Heart right ventricle (tissue), 16 donors: ENCODE data around the gene BTBD9. TPM values are rescaled to one million over a fixed set of nuclear protein-coding genes. Genes with fewer than 3 reads are reported as not detected.

Source experiments
- ATAC-seq, 8 donors: fragments of 200-7000 bp; cut with Tn5 transposase; one replicate each; pipeline ENCODE4 v1.9.1; 2020; ENCODE audit warnings: mild to moderate bottlenecking in 8 of 8, moderate library complexity in 8 of 8, moderate number of reproducible peaks in 1 of 8
- DNase-seq, 2 donors: peaks; one replicate each; pipeline ENCODE4 v3.0.0-alpha.2; 2020
- H3K27ac ChIP-seq, 10 donors: fragments of 200-600 bp; sonication (generic) in 2 of 10; one replicate each; pipeline versions ENCODE4 v1.5.0 to v1.8.0; 2020 to 2022; ENCODE audit warnings: mild to moderate bottlenecking in 3 of 10
- H3K27me3 ChIP-seq, 7 donors: fragments of 200-600 bp; one replicate each; pipeline ENCODE4 v1.8.0; 2021 to 2022; ENCODE audit warnings: mild to moderate bottlenecking in 2 of 7
- H3K36me3 ChIP-seq, 9 donors: fragments of 200-600 bp; sonication (generic) in 1 of 9; one replicate each; pipeline versions ENCODE4 v1.5.0 to v1.8.0; 2020 to 2022; ENCODE audit warnings: mild to moderate bottlenecking in 2 of 9
- H3K4me1 ChIP-seq, 9 donors: fragments of 200-600 bp; sonication (generic) in 1 of 9; one replicate each; pipeline versions ENCODE4 v1.5.0 to v1.8.0; 2020 to 2022; ENCODE audit warnings: mild to moderate bottlenecking in 4 of 9
- H3K4me3 ChIP-seq, 10 donors: fragments of 200-600 bp; sonication (generic) in 2 of 10; one replicate each; pipeline versions ENCODE4 v1.5.0 to v1.8.0; 2020 to 2022; ENCODE audit warnings: mild to moderate bottlenecking in 7 of 10, moderate library complexity in 2 of 10
- H3K9me3 ChIP-seq, 11 donors: fragments of 200-600 bp in 10 of 11; sonication (generic) in 2 of 11; one replicate each; pipeline versions ENCODE4 v1.5.0 to v1.8.0; 2013 to 2022; ENCODE audit warnings: mild to moderate bottlenecking in 2 of 11, control low read depth in 1 of 11, moderate library complexity in 1 of 11
- WGBS, 2 donors: extraction: QIAGEN DNeasy Blood & Tissue Kit; methylation state at CpG; one replicate each; pipeline ENCODE4 v1.1.7; 2013; ENCODE audit warnings: inconsistent platforms in 1 of 2; 5-methylcytosine and 5-hydroxymethylcytosine counted together
- intact Hi-C, 10 donors: fragments of 100-400 bp; cut with DNase I; formaldehyde crosslinking; loops; one replicate each; pipeline versions ENCODE4 v1.11.1 to v1.14.2; 2022
- polyA plus RNA-seq, 2 donors: library from polyadenylated mRNA; stranded (reverse); fragments of 200-250 nt; gene quantifications; one replicate each; pipeline ENCODE4 v1.2.3, GENCODE V29; 2013
- total RNA-seq, 10 donors: library from RNA; stranded (reverse); fragmentation: NEBNext Ultra II Directional in 3 of 10; extraction: Animal tissue kit (Norgen Biotek cat#: 25700) in 3 of 10; gene quantifications; one replicate each; pipeline versions ENCODE4 v1.2.1 to v1.2.4, GENCODE V29; 2021 to 2023
- TF ChIP-seq, protein P1 (sequence below), 9 donors: fragments of 200-600 bp; sonication (generic) in 2 of 9; IDR thresholded peaks; one replicate each; pipeline versions ENCODE4 v1.5.0 to v1.8.0; 2021 to 2022; ENCODE audit warnings: antibody characterized with exemption in 9 of 9, mild to moderate bottlenecking in 5 of 9, moderate library complexity in 1 of 9
- donor health status: Arrhythmogenic right ventricular cardiomyopathy.
- donor health status: ischemic (EF 13 %, LVEDD 7.1; RV severe dilation, severe dysfunction).
- donor health status: healthy with polysubstance abuse.
- donor health status: DM: no; HTN: yes; CAD: no.
- donor health status: DM: no; HTN: no; CAD: no.
- donor health status: ischemic (EF 25% LVEDD 6.9; RV normal size, moderate dysfunction).
- donor health status: ischemic (EF 25% LVEDD 5.7; RV mildly dilated, moderate dysfunction).
- donor health status: healthy.
- donor health status: DM: yes; HTN: yes; CAD: no.
- donor health status: Ischemic cardiomyopathy.
- donor health status: ischemic (EF 35%, LVEDD 5.7; RV mildly dilated, moderate dysfunction).
- donor health status: nonischemic (EF 11% LVEDD 7.7; RV severe dilation, severe dysfunction).
- donor health status: DM: yes; HTN: yes; CAD: no.
- donor health status: PGD.
- donor health status: ischemic (EF 29% LVEDD 5.4; RV normal size, mild dysfunction).
- donor health status: nonischemic (EF 23%, LVEDD 6.1; RV moderate dilation, normal function).

Gene BTBD9
- total and polyA plus RNA-seq, 12 donors = 4.2 to 27.7 (median 18.3) TPM

DNA sequence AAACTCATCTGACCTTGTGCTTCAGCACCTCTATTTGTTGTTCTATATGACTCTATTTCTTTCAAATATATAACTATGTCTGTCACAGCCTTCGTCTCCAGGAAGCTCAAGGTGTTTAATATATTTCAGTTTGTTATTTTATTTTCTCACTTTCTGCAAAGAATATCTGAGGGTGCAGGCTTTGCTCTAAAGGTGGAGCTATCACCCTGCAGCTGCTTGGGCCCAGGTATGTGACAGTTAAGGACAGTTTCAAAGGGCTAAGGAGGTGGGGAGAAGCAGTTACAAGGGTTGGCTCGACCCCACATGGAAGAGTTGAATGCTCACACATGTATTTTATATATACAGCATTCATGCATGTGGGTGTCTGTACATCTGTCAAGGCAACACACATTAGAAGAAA is 405.6 kb downstream of the BTBD9 start:
- Histone ChIP-seq H3K4me1 (no peaks in the 10 kb centered on the region), H3K4me3 (no peak overlapping the region), H3K36me3 (no peaks in the 10 kb centered on the region), H3K9me3 (no peaks in the 10 kb centered on the region), H3K27me3 (no peaks in the 10 kb centered on the region), H3K27ac (no peak overlapping the region)
- TF ChIP-seq, protein P1, sequence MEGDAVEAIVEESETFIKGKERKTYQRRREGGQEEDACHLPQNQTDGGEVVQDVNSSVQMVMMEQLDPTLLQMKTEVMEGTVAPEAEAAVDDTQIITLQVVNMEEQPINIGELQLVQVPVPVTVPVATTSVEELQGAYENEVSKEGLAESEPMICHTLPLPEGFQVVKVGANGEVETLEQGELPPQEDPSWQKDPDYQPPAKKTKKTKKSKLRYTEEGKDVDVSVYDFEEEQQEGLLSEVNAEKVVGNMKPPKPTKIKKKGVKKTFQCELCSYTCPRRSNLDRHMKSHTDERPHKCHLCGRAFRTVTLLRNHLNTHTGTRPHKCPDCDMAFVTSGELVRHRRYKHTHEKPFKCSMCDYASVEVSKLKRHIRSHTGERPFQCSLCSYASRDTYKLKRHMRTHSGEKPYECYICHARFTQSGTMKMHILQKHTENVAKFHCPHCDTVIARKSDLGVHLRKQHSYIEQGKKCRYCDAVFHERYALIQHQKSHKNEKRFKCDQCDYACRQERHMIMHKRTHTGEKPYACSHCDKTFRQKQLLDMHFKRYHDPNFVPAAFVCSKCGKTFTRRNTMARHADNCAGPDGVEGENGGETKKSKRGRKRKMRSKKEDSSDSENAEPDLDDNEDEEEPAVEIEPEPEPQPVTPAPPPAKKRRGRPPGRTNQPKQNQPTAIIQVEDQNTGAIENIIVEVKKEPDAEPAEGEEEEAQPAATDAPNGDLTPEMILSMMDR (IDR thresholded peaks at IDR 0.05) = peak in 1 of 9 donors; percentile 4
- WGBS, 2 donors = 64 to 73% methylated on average over 2 of the region's 2 CpGs
- intact Hi-C loops = no loop called here
- DNase-seq (no peak), ATAC-seq (no peak)

DNA sequence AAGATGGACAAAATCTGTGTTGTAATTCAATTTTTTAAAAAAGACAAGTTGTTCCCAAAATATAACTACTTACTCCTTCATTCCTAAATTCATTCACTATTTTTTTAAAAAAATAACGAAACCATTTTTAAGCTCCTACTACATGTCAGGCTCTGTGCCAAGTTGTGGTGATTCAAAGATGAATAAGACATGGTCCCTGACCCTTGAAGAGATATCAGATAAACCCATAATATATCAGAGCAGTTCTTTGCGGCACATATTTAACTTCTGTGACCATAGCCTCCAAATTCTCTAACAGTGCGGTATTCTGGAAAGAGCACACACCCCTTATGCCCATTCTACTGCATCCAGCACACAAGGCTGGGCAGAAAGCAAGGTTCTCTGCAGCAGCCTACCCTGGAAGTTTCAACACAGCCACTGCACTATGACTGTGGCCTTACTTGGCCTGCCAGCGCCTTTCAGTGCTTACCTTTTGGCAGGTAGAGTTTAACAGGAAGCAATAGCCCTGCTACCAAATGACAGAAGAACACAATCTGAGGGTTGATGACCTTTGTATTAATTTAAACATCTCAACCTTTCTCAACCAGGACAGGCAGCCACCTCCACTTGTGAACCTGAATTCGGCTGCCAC is 406.5 kb downstream of the BTBD9 start:
- Histone ChIP-seq H3K9me3 (no peaks in the 10 kb centered on the region), H3K36me3 (no peaks in the 10 kb centered on the region), H3K27ac (no peak overlapping the region), H3K4me1 (no peaks in the 10 kb centered on the region), H3K27me3 (no peaks in the 10 kb centered on the region), H3K4me3 (no peak overlapping the region)
- TF ChIP-seq, protein P1 (IDR thresholded peaks at IDR 0.05) = no peak
- ATAC-seq (no peak), DNase-seq (no peak)
- intact Hi-C loops = no loop called here
- 90 to 94% methylated on average over 5 of the region's 5 CpGs for WGBS, 2 donors

DNA sequence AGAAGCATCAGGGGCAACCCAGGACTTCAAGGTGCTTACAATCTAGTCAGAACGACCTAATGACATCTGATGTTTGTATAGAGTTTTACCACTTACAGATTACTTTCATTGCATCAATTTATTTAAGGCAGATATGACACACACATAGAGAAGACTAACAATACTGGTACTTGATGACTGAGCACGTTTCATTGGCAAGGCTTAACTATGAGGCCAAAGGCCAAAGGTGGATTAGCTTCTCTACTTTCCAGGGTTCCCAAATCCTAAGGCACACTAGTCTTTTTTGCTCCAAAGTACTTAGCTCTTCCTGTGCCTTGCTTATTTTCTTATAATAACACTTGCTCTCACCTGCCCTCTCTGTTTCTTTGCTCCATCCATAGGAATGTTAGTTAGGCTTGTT is 414.0 kb downstream of the BTBD9 start:
- DNase-seq (no peak), ATAC-seq (no peak)
- Histone ChIP-seq H3K27me3 (no peaks in the 10 kb centered on the region), H3K4me1 (peaks cover 0 to 8% (median 0%) of the 10 kb centered on the region in 9 donors), H3K27ac (no peak overlapping the region), H3K36me3 (no peaks in the 10 kb centered on the region), H3K4me3 (no peak overlapping the region), H3K9me3 (no peaks in the 10 kb centered on the region)
- intact Hi-C loops = no loop called here
- WGBS, 2 donors = 34 to 60% methylated on average over 2 of the region's 2 CpGs
- TF ChIP-seq, protein P1 (IDR thresholded peaks at IDR 0.05) = no peak

DNA sequence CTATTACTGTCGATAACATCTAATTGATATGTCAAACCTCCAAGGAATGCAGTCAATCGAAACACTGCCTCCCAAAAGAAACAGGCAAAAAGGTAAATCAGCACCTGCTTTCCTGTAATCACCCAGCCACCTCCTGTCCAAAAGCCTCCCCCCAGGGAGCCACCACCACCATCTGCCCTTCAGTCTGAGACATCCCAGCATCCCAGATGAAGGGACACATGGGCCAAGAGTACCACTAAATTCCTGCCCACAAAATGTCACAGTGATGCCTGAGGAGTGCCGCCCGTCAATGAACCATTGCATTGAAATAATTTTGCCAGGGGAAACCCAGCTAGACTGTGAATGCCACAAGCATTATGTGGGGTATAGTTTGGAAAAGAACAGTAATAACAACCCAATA is 418.5 kb downstream of the BTBD9 start:
- no peak for DNase-seq
- Histone ChIP-seq H3K4me1 (peaks cover 0 to 8% (median 0%) of the 10 kb centered on the region in 9 donors), H3K9me3 (no peaks in the 10 kb centered on the region), H3K27ac (no peak overlapping the region), H3K36me3 (no peaks in the 10 kb centered on the region), H3K27me3 (no peaks in the 10 kb centered on the region), H3K4me3 (no peak overlapping the region)
- no peak for ATAC-seq
- intact Hi-C loops = no loop called here
- 93 to 96% methylated on average over 4 of the region's 4 CpGs for WGBS, 2 donors
- TF ChIP-seq, protein P1 (IDR thresholded peaks at IDR 0.05) = no peak
